ENCODE data around the gene ASTN1.

GRCh38 chr1:177173976-177174375, 9.5 kb upstream of the ASTN1 start:
- TF ChIP-seq CTCF (tag by site-specific recombination; IDR thresholded peaks at IDR 0.05) (no peak), ZNF10 (tag by site-specific recombination; IDR thresholded peaks at IDR 0.05) (no peak), ZFP41 (tag by site-specific recombination; IDR thresholded peaks at IDR 0.05; ENCODE audit: borderline replicate concordance) (no peak), ZNF530 (tag by site-specific recombination; IDR thresholded peaks at IDR 0.05; ENCODE audit: low read depth) (no peak), ZNF747 (tag by site-specific recombination; IDR thresholded peaks at IDR 0.05) (no peak), RBAK (tag by site-specific recombination; IDR thresholded peaks at IDR 0.05) (no peak), MZF1 (tag by site-specific recombination; IDR thresholded peaks at IDR 0.05; ENCODE audit: borderline replicate concordance) (no peak), ZNF292 (tag by site-specific recombination; IDR thresholded peaks at IDR 0.05; ENCODE audit: borderline replicate concordance, low read depth) (no peak), ZNF132 (tag by site-specific recombination; IDR thresholded peaks at IDR 0.05; ENCODE audit: borderline replicate concordance) (no peak), SALL2 (tag by site-specific recombination; IDR thresholded peaks at IDR 0.05; ENCODE audit: borderline replicate concordance) (no peak), ZNF658 (tag by site-specific recombination; IDR thresholded peaks at IDR 0.05) (no peak)
- TF ChIP-seq, protein P1, sequence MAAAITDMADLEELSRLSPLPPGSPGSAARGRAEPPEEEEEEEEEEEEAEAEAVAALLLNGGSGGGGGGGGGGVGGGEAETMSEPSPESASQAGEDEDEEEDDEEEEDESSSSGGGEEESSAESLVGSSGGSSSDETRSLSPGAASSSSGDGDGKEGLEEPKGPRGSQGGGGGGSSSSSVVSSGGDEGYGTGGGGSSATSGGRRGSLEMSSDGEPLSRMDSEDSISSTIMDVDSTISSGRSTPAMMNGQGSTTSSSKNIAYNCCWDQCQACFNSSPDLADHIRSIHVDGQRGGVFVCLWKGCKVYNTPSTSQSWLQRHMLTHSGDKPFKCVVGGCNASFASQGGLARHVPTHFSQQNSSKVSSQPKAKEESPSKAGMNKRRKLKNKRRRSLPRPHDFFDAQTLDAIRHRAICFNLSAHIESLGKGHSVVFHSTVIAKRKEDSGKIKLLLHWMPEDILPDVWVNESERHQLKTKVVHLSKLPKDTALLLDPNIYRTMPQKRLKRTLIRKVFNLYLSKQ (tag by site-specific recombination; IDR thresholded peaks at IDR 0.05; ENCODE audit: borderline replicate concordance), result no peak
